HEK293 (cell line): ENCODE results near the gene KCTD11.
A peak's percentile ranks its signal among the peaks of the same experiment; 100 is the strongest.

Experiments
- CTCF ChIA-PET: fragments of 350-600 bp; formaldehyde crosslinking; extraction: SDS; loops from one replicate; lab custom pipeline; 2021; ENCODE audit warnings: antibody characterized with exemption; lab: Yijun Ruan, JAX
- POLR2A ChIA-PET: fragments of 300-600 bp; formaldehyde crosslinking; extraction: SDS; loops from one replicate; lab custom pipeline; 2020; ENCODE audit warnings: antibody characterized with exemption, inconsistent platforms; lab: Yijun Ruan, JAX
- H3K27ac ChIP-seq: fragments of 200-500 bp; sonication (Bioruptor generic); 2 replicates; pipeline ENCODE4 v1.5.1; 2014; ENCODE audit warnings: low read depth, low read length, control low read depth, inconsistent platforms; ENCODE audit errors: extremely low read depth
- H3K36me3 ChIP-seq, 2 experiments: fragments of 200-500 bp in 1 of 2; sonication (Bioruptor generic) in 1 of 2; 1 replicate in 1 of 2; 2 replicates in 1 of 2; pipeline ENCODE4 v1.5.1; 2014 to 2017; ENCODE audit warnings: inconsistent platforms in 2 of 2, low read length in 2 of 2; ENCODE audit not compliant: control insufficient read depth in 2 of 2, insufficient read depth in 1 of 2
- H3K4me1 ChIP-seq: fragments of 200-500 bp; sonication (Bioruptor generic); 2 replicates; pipeline ENCODE4 v1.5.1; 2014; ENCODE audit warnings: mild to moderate bottlenecking, low read length, inconsistent platforms; ENCODE audit not compliant: control insufficient read depth, insufficient read depth
- H3K4me3 ChIP-seq: 2 replicates; pipeline ENCODE4 v1.5.1; 2011; ENCODE audit warnings: low read depth, mild to moderate bottlenecking, control low read depth, low read length, moderate library complexity
- H3K9me3 ChIP-seq: fragments of 200-500 bp; sonication (Bioruptor generic); 2 replicates; pipeline ENCODE4 v1.5.1; 2014; ENCODE audit warnings: low read depth, low read length, inconsistent platforms; ENCODE audit not compliant: control insufficient read depth, insufficient read depth
- GLIS2 ChIP-seq: fragments of 450-650 bp; formaldehyde crosslinking; IDR thresholded peaks from 2 replicates; pipeline ENCODE4 v1.5.1; 2016; ENCODE audit warnings: missing biosample characterization, missing genetic modification characterization
- KLF16 ChIP-seq: fragments of 450-650 bp; formaldehyde crosslinking; IDR thresholded peaks from 2 replicates; pipeline ENCODE4 v1.5.1; 2017; ENCODE audit warnings: missing biosample characterization, missing genetic modification characterization
- MEIS1 ChIP-seq: sonication (generic); formaldehyde crosslinking; IDR thresholded peaks from 2 replicates; pipeline ENCODE4 v1.8.1; 2022; ENCODE audit warnings: missing genetic modification reagents, mild to moderate bottlenecking, borderline replicate concordance
- REPIN1 ChIP-seq: fragments of 450-650 bp; formaldehyde crosslinking; IDR thresholded peaks from 2 replicates; pipeline ENCODE4 v1.5.1; 2017; ENCODE audit warnings: missing biosample characterization, missing genetic modification characterization, low read depth
- SCRT1 ChIP-seq: fragments of 450-650 bp; formaldehyde crosslinking; IDR thresholded peaks from 2 replicates; pipeline ENCODE4 v1.5.1; 2016; ENCODE audit warnings: missing biosample characterization, missing genetic modification characterization, borderline replicate concordance
- SETDB1 ChIP-seq: IDR thresholded peaks from one replicate; pipeline ENCODE4 v1.6.1; 2017; ENCODE audit warnings: mild to moderate bottlenecking, low read length, moderate library complexity, mixed read lengths; ENCODE audit not compliant: insufficient read length
- WT1 ChIP-seq: fragments of 450-650 bp; formaldehyde crosslinking; IDR thresholded peaks from 2 replicates; pipeline ENCODE4 v1.5.1; 2016; ENCODE audit warnings: missing biosample characterization, missing genetic modification characterization
- YY2 ChIP-seq: fragments of 450-650 bp; formaldehyde crosslinking; IDR thresholded peaks from 2 replicates; pipeline ENCODE4 v1.5.1; 2016; ENCODE audit warnings: missing biosample characterization, missing genetic modification characterization
- ZBTB20 ChIP-seq: fragments of 450-650 bp; formaldehyde crosslinking; IDR thresholded peaks from 2 replicates; pipeline ENCODE4 v1.5.1; 2016; ENCODE audit warnings: missing biosample characterization, missing genetic modification characterization
- ZNF155 ChIP-seq: fragments of 450-650 bp; formaldehyde crosslinking; IDR thresholded peaks from 2 replicates; pipeline ENCODE4 v1.5.1; 2016; ENCODE audit warnings: missing biosample characterization, missing genetic modification characterization
- ZNF157 ChIP-seq: fragments of 450-650 bp; formaldehyde crosslinking; IDR thresholded peaks from 2 replicates; pipeline ENCODE4 v1.5.1; 2016; ENCODE audit warnings: missing biosample characterization, missing genetic modification characterization
- ZNF202 ChIP-seq: fragments of 450-650 bp; formaldehyde crosslinking; IDR thresholded peaks from 2 replicates; pipeline ENCODE4 v1.5.1; 2016; ENCODE audit warnings: missing biosample characterization, missing genetic modification characterization, borderline replicate concordance
- ZNF24 ChIP-seq: fragments of 450-650 bp; formaldehyde crosslinking; IDR thresholded peaks from 2 replicates; pipeline ENCODE4 v1.5.1; 2016; ENCODE audit warnings: missing biosample characterization, missing genetic modification characterization
- ZNF341 ChIP-seq: fragments of 450-650 bp; formaldehyde crosslinking; IDR thresholded peaks from 2 replicates; pipeline ENCODE4; 2016; ENCODE audit warnings: low read depth, missing biosample characterization, missing genetic modification characterization
- ZNF350 ChIP-seq: fragments of 450-650 bp; formaldehyde crosslinking; IDR thresholded peaks from 2 replicates; pipeline ENCODE4 v1.5.0; 2017; ENCODE audit warnings: missing biosample characterization, mild to moderate bottlenecking, missing genetic modification characterization
- ZNF610 ChIP-seq: fragments of 450-650 bp; formaldehyde crosslinking; IDR thresholded peaks from 2 replicates; pipeline ENCODE4 v1.5.1; 2016; ENCODE audit warnings: missing biosample characterization, missing genetic modification characterization, borderline replicate concordance
- ZXDB ChIP-seq: fragments of 450-650 bp; formaldehyde crosslinking; IDR thresholded peaks from 2 replicates; pipeline ENCODE4 v1.5.1; 2016; ENCODE audit warnings: missing biosample characterization, missing genetic modification characterization
- TF ChIP-seq, protein P1 (sequence below): fragments of 450-650 bp; IDR thresholded peaks from 2 replicates; pipeline ENCODE4 v1.5.1; 2018; ENCODE audit warnings: missing biosample characterization, mild to moderate bottlenecking, missing genetic modification characterization
- TF ChIP-seq, protein P2 (sequence below): fragments of 450-650 bp; formaldehyde crosslinking; IDR thresholded peaks from 2 replicates; pipeline ENCODE4 v1.5.1; 2016; ENCODE audit warnings: missing biosample characterization, missing genetic modification characterization

The KCTD11 gene

DNA sequence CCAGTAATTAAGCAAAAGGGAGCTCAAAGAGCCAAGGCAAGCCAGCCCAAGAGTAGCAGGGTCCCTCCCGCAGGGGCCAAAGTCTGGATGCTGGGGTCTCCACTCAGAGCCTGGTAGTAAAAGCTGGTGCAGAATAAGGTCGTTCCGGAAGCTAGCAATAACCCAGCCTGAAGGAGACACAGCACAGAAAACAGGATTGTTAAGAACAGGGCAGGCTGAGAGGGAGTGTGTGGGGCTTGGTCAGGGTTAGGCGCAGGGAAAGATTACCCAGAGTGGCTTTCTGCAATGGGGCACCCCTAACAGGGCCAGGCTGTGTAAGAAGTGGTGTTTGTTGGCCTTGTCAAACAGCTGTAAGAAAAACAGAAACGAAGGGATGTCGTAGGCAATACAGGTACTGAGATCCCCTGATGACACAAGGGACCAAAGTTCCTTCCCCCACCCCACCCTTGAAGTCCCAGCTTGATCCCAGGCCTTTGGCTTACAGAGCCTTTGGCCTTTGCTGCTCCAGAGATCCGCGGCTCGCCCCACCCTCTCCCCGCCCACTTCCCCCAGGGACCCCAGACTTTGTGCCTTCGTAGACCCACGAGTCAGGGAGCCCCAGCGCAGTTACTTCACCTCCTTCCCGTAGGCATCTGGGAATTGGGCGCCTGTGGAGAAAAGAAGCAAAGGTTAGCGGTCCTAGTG lies 51.2 kb downstream of the KCTD11 start (continued):
- TF ChIP-seq ZBTB20 (peak; percentile 35; the same call in 1 of the 2 replicates), SCRT1 (tag by site-specific recombination) (no peak), ZNF157 (tag by site-specific recombination) (no peak), SETDB1 (no peak), REPIN1 (tag by site-specific recombination) (no peak), MEIS1 (CRISPR knock-in tag) (no peak), WT1 (tag by site-specific recombination) (no peak)
- TF ChIP-seq, protein P1, sequence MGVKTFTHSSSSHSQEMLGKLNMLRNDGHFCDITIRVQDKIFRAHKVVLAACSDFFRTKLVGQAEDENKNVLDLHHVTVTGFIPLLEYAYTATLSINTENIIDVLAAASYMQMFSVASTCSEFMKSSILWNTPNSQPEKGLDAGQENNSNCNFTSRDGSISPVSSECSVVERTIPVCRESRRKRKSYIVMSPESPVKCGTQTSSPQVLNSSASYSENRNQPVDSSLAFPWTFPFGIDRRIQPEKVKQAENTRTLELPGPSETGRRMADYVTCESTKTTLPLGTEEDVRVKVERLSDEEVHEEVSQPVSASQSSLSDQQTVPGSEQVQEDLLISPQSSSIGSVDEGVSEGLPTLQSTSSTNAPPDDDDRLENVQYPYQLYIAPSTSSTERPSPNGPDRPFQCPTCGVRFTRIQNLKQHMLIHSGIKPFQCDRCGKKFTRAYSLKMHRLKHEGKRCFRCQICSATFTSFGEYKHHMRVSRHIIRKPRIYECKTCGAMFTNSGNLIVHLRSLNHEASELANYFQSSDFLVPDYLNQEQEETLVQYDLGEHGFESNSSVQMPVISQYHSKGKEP (tag by site-specific recombination), result no peak
- TF ChIP-seq, protein P2, sequence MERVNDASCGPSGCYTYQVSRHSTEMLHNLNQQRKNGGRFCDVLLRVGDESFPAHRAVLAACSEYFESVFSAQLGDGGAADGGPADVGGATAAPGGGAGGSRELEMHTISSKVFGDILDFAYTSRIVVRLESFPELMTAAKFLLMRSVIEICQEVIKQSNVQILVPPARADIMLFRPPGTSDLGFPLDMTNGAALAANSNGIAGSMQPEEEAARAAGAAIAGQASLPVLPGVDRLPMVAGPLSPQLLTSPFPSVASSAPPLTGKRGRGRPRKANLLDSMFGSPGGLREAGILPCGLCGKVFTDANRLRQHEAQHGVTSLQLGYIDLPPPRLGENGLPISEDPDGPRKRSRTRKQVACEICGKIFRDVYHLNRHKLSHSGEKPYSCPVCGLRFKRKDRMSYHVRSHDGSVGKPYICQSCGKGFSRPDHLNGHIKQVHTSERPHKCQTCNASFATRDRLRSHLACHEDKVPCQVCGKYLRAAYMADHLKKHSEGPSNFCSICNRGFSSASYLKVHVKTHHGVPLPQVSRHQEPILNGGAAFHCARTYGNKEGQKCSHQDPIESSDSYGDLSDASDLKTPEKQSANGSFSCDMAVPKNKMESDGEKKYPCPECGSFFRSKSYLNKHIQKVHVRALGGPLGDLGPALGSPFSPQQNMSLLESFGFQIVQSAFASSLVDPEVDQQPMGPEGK (tag by site-specific recombination), result peak; percentile 74

- TF ChIP-seq YY2 (tag by site-specific recombination) (peak; percentile 42; the same call in 1 of the 2 replicates), ZNF341 (tag by site-specific recombination) (peak; percentile 82), KLF16 (tag by site-specific recombination) (no peak; the same call in 1 of the 2 replicates), ZNF350 (no peak), GLIS2 (tag by site-specific recombination) (peak; percentile 40; the same call in 1 of the 2 replicates), ZNF155 (no peak), ZXDB (tag by site-specific recombination) (0 out of 2 replicates have a peak, but pooled peaks have one; percentile 36), ZNF24 (tag by site-specific recombination) (peak; percentile 52; the same call in 1 of the 2 replicates), ZNF610 (tag by site-specific recombination) (0 out of 2 replicates have a peak, but pooled peaks have one; percentile 14), ZNF202 (tag by site-specific recombination) (no peak)
- H3K4me1 ChIP-seq, result peaks cover 8% of the 10 kb centered on the region
- peak overlapping the region; percentile 83 for H3K4me3 ChIP-seq
- POLR2A ChIA-PET, result interaction anchor here (0.5 to 3.2 kb wide), 60 partner anchors 9 to 1613 kb away, joined by 3 to 67 read pairs (median 5); partner anchors contain the start of genes ACADVL, ATP1B2, CD68 and CHRNB1
- peak overlapping the region; percentile 81 for H3K27ac ChIP-seq
- CTCF ChIA-PET, result interaction anchor here (0.6 to 2.7 kb wide), 10 partner anchors 10 to 314 kb away, joined by 3 to 21 read pairs (median 3); partner anchors contain the start of genes PLSCR3 and TMEM102
- peaks cover 6 to 9% of the 10 kb centered on the region in 2 experiments; a peak in 2 of 3 replicates for H3K36me3 ChIP-seq
- H3K9me3 ChIP-seq, result no peaks in the 10 kb centered on the region
Observed at GRCh38 chr17:7403727-7403976, 51.7 kb downstream of the KCTD11 start.
